ENCODE data around the gene PRKG1. TPM values are rescaled to one million over a fixed set of nuclear protein-coding genes. Genes with fewer than 3 reads are reported as not detected.

Gene PRKG1
- total RNA-seq, 1 experiment from 2014 or later: 10.4 TPM

- no CpG with 5 or more reads among the region's 4 CpGs for WGBS (ENCODE audit: extremely low coverage, insufficient read length, low lambda C conversion rate)
- no peaks in the 10 kb centered on the region; a peak in 1 of 7 replicates for H3K36me3 Mint-ChIP-seq (ENCODE audit: insufficient read depth in 1 of 3, low read depth in 3 of 3)
These were observed 37.7 kb downstream of the PRKG1 start for GRCh38 chr10:51112013-51112412.

More at GRCh38 chr10:51112013-51112412, 37.7 kb downstream of the PRKG1 start:
- H3K23ac ChIP-seq (ENCODE audit: insufficient read length, low read depth, low read length): no peak overlapping the region
- no peak overlapping the region for H2BK20ac ChIP-seq (ENCODE audit: low read depth, low read length, poor library complexity, severe bottlenecking)
- H3K27me3 Mint-ChIP-seq (ENCODE audit: low read depth): no peaks in the 10 kb centered on the region
- no peak overlapping the region for H4K8ac ChIP-seq (replicated peaks; ENCODE audit: insufficient read length, low read depth, low read length)
- H3K9ac ChIP-seq (ENCODE audit: extremely low read depth, insufficient read length, low read length): no peak overlapping the region
- H2BK12ac ChIP-seq (ENCODE audit: insufficient read length, low read depth, low read length): no peak overlapping the region
- H2AK5ac ChIP-seq (ENCODE audit: insufficient read length, low read length): no peak overlapping the region
- peaks cover 11 to 15% of the 10 kb centered on the region in 2 experiments for H3K4me1 Mint-ChIP-seq
- no peak overlapping the region for H3K4me2 ChIP-seq (ENCODE audit: insufficient read depth, insufficient read length, low read length)
- H3K27ac ChIP-seq (ENCODE audit: insufficient read length, low read depth, low read length): no peak overlapping the region
- H3K56ac ChIP-seq (ENCODE audit: insufficient read length, low read depth, low read length): no peak overlapping the region
- H3K4me1 ChIP-seq (ENCODE audit: insufficient read depth, low read length): peaks cover 4% of the 10 kb centered on the region; the same call in 1 of the 2 replicates
- H4K20me1 ChIP-seq (ENCODE audit: control insufficient read depth, insufficient read depth, insufficient read length): no peaks in the 10 kb centered on the region
- H3K27me3 ChIP-seq (ENCODE audit: insufficient read depth, low read length): no peaks in the 10 kb centered on the region
- H4K91ac ChIP-seq (ENCODE audit: insufficient read length, low read depth, low read length): no peak overlapping the region
- H3K18ac ChIP-seq (ENCODE audit: insufficient read length, low read depth, low read length): no peak overlapping the region
- no peak overlapping the region for H2BK120ac ChIP-seq (ENCODE audit: low read depth, low read length, poor library complexity, severe bottlenecking)
- H3K27ac Mint-ChIP-seq: no peak overlapping the region
- DNase-seq: no peak
- H3K9me3 ChIP-seq (ENCODE audit: control insufficient read depth, low read depth, low read length): no peaks in the 10 kb centered on the region
- H2BK15ac ChIP-seq (ENCODE audit: low read depth, low read length): no peak overlapping the region
- H4K5ac ChIP-seq (ENCODE audit: insufficient read length, low read depth, low read length): no peak overlapping the region
- H3T11ph ChIP-seq (ENCODE audit: low read length): no peak overlapping the region
- no peak overlapping the region for H3K4ac ChIP-seq (ENCODE audit: low read depth, low read length)
- no peaks in the 10 kb centered on the region for H3K23me2 ChIP-seq (ENCODE audit: insufficient read length, low read depth, low read length, poor library complexity, severe bottlenecking)
- no peak overlapping the region for H3K4me3 Mint-ChIP-seq
- no peaks in the 10 kb centered on the region; the same call in 1 of the 2 replicates for H3K79me2 ChIP-seq (ENCODE audit: insufficient read depth, low read length)
- no peak overlapping the region for H2AFZ ChIP-seq (ENCODE audit: low read length)
- TF ChIP-seq, protein P1, sequence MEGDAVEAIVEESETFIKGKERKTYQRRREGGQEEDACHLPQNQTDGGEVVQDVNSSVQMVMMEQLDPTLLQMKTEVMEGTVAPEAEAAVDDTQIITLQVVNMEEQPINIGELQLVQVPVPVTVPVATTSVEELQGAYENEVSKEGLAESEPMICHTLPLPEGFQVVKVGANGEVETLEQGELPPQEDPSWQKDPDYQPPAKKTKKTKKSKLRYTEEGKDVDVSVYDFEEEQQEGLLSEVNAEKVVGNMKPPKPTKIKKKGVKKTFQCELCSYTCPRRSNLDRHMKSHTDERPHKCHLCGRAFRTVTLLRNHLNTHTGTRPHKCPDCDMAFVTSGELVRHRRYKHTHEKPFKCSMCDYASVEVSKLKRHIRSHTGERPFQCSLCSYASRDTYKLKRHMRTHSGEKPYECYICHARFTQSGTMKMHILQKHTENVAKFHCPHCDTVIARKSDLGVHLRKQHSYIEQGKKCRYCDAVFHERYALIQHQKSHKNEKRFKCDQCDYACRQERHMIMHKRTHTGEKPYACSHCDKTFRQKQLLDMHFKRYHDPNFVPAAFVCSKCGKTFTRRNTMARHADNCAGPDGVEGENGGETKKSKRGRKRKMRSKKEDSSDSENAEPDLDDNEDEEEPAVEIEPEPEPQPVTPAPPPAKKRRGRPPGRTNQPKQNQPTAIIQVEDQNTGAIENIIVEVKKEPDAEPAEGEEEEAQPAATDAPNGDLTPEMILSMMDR (conservative IDR thresholded peaks at IDR 0.05): no peak
- H3K9me3 Mint-ChIP-seq: peaks cover 0 to 3% of the 10 kb centered on the region in 2 experiments; a peak in 1 of 5 replicates
- no peak overlapping the region for H3K14ac ChIP-seq (ENCODE audit: insufficient read depth, low read length)
- no peak overlapping the region for H2BK5ac ChIP-seq (ENCODE audit: insufficient read length, low read length)
- no peaks in the 10 kb centered on the region for H3K79me1 ChIP-seq (ENCODE audit: insufficient read depth, low read depth, low read length, poor library complexity, severe bottlenecking)

All from H9 (cell line).